ENCODE results near the gene PERM1. TPM values are rescaled to one million over a fixed set of nuclear protein-coding genes. Genes with fewer than 3 reads are reported as not detected.

The PERM1 gene
- total RNA-seq, 2 donors from 2014 or later, result 0.80 to 3.9 TPM

DNA sequence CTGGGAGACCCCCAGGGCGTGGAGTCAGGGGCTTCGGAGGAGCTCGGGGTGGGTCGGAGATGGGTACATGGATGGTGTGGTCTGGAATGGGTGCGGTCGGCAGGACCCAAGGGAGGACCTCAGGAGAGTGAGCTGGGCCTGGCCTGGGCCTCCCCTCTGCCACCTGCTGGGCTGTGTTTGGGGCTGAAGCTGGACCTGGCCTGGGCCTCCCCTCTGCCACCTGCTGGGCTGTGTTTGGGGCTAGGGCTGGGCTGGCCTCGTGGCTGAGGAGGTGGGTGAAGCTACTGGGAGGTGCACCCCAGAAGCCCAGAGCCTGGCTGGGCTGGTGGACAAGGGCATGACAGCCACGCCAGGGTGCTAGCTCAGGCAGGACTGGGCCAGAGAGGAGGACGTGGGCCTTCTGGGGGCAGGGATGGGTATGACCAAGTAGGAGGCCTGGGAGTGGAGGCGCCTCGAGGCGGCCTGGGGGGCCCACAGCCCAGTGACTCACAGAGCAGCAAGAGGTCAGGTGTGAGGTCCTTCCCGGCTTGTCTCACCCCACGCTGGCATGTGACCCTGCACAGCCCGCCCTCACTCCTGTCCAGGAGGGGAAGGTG lies 43.7 kb downstream of the PERM1 start:
- H3K27ac ChIP-seq, result no peak overlapping the region
- H3K27me3 ChIP-seq (replicated peaks; ENCODE audit: insufficient read depth), result no peaks in the 10 kb centered on the region
- intact Hi-C loops (cut with DNase I), result no loop called here
- 70% methylated on average over 15 of the region's 15 CpGs for WGBS
- no peak overlapping the region for H3K4me3 ChIP-seq
- H3K4me1 ChIP-seq (replicated peaks), result peaks cover 28% of the 10 kb centered on the region
- TF ChIP-seq POLR2A (IDR thresholded peaks at IDR 0.05), result no peak
- no peak for TF ChIP-seq POLR2AphosphoS5 (IDR thresholded peaks at IDR 0.05)
- TF ChIP-seq, protein P1, sequence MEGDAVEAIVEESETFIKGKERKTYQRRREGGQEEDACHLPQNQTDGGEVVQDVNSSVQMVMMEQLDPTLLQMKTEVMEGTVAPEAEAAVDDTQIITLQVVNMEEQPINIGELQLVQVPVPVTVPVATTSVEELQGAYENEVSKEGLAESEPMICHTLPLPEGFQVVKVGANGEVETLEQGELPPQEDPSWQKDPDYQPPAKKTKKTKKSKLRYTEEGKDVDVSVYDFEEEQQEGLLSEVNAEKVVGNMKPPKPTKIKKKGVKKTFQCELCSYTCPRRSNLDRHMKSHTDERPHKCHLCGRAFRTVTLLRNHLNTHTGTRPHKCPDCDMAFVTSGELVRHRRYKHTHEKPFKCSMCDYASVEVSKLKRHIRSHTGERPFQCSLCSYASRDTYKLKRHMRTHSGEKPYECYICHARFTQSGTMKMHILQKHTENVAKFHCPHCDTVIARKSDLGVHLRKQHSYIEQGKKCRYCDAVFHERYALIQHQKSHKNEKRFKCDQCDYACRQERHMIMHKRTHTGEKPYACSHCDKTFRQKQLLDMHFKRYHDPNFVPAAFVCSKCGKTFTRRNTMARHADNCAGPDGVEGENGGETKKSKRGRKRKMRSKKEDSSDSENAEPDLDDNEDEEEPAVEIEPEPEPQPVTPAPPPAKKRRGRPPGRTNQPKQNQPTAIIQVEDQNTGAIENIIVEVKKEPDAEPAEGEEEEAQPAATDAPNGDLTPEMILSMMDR (IDR thresholded peaks at IDR 0.05), result peak; percentile 22 to 84 (median 62)
- DNase-seq (ENCODE audit: low spot score), result peak; percentile 44
- H3K9me3 ChIP-seq, result no peaks in the 10 kb centered on the region
- no peaks in the 10 kb centered on the region for H3K36me3 ChIP-seq

DNA sequence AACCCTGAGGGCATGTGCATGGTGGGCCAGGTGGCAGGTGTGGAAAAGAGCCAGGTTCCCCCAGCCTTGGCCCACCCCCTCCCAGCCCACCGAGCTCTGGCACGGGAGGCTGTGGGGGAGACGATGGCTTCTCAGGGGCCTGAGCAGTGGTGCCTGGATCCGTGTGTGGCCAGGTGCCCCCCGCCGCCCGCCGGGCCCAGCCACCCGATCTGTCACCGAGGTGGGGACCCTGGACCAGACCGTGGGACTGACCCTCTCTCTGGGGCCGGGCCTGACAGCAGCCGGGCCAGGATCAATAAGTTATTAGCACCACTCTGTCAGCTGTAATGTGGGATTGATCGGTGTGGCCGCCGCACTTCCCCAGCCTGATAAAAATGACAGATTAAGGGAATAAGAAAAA lies 44.4 kb downstream of the PERM1 start:
- intact Hi-C loops (cut with DNase I), result no loop called here
- DNase-seq (ENCODE audit: low spot score), result no peak
- Histone ChIP-seq H3K36me3 (no peaks in the 10 kb centered on the region), H3K27ac (no peak overlapping the region), H3K4me1 (replicated peaks) (peaks cover 28% of the 10 kb centered on the region), H3K27me3 (replicated peaks; ENCODE audit: insufficient read depth) (no peaks in the 10 kb centered on the region), H3K9me3 (no peaks in the 10 kb centered on the region), H3K4me3 (no peak overlapping the region)
- WGBS, result 91% methylated on average over 16 of the region's 16 CpGs
- TF ChIP-seq POLR2AphosphoS5 (IDR thresholded peaks at IDR 0.05), result no peak
- TF ChIP-seq, protein P1 (IDR thresholded peaks at IDR 0.05), result no peak
- no peak for TF ChIP-seq POLR2A (IDR thresholded peaks at IDR 0.05)

DNA sequence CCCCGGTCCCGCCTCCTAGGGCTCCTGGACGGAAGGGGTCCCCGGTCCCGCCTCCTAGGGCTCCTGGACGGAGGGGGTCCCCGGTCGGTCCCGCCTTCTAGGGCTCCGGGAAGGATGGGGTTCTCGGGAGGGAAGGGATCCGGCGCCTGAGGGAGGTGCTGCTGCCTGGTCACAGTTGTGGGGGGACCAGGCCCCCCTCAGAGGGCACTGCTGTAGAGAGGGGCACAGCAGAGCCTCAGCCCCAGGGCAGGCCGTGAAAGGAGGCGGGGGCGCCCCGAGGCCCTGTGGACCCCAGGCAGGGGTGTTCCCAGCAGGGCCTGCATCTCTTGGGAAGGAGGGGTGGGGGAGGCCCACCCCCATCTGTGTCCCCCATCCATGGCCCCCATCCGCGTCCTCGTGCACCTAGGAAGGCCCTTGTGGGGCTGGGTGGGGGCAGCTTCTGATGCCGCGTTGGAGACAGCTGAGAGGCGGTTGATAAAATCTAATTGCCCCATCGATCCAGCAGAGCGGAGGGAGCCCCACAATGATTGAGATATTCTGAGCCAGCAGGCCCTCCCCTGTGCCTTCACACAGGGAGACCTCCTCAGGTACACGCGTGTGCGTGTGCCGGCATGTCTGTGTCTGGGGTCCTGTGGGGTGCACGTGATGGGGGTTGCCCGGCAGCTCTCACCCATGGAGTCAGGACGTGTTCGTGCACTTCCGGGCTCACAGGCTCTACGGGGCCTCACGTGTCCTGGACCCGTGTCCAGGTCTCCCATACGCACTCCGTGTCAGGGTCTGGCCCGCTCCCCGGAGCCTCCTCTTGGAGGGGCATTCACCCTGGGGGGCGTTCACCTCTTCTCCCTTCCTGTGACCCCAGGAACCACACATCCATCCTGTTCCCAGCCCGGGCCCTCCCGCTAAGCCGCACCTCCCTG lies 45.3 kb downstream of the PERM1 start:
- TF ChIP-seq POLR2AphosphoS5 (IDR thresholded peaks at IDR 0.05), result no peak
- TF ChIP-seq, protein P1 (IDR thresholded peaks at IDR 0.05), result no peak
- TF ChIP-seq POLR2A (IDR thresholded peaks at IDR 0.05), result no peak
- 76% methylated on average over 36 of the region's 45 CpGs for WGBS
- Histone ChIP-seq H3K9me3 (no peaks in the 10 kb centered on the region), H3K36me3 (no peaks in the 10 kb centered on the region), H3K27ac (no peak overlapping the region), H3K4me1 (replicated peaks) (peaks cover 19% of the 10 kb centered on the region), H3K4me3 (no peak overlapping the region), H3K27me3 (replicated peaks; ENCODE audit: insufficient read depth) (no peaks in the 10 kb centered on the region)
- intact Hi-C loops (cut with DNase I), result no loop called here
- no peak for DNase-seq (ENCODE audit: low spot score)

DNA sequence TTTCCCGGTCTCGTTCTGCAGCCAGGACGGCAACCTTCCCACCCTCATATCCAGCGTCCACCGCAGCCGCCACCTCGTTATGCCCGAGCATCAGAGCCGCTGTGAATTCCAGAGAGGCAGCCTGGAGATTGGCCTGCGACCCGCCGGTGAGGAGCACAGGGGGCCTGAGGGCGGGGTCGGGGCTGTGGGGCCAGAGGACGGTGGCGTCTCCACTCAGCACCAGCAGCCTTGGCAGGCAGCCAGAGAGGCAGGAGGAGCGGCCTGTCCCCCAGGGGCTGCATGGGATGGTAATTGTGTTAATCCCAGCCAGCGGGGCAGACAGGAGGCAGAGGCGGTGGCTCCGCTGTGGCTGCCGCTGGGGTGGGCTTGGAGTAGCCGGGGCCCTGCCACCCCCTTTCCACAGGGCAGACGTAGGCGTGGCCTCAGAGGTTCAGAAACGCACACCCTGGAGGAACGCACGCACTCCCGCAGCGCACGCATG lies 46.1 kb downstream of the PERM1 start:
- Histone ChIP-seq H3K9me3 (no peaks in the 10 kb centered on the region), H3K4me3 (no peak overlapping the region), H3K27me3 (replicated peaks; ENCODE audit: insufficient read depth) (no peaks in the 10 kb centered on the region), H3K36me3 (no peaks in the 10 kb centered on the region), H3K27ac (no peak overlapping the region), H3K4me1 (replicated peaks) (peaks cover 16% of the 10 kb centered on the region)
- intact Hi-C loops (cut with DNase I), result no loop called here
- no peak for DNase-seq (ENCODE audit: low spot score)
- WGBS, result 27% methylated on average over 20 of the region's 30 CpGs
- TF ChIP-seq POLR2AphosphoS5 (IDR thresholded peaks at IDR 0.05) (no peak), POLR2A (IDR thresholded peaks at IDR 0.05) (no peak)
- TF ChIP-seq, protein P1 (IDR thresholded peaks at IDR 0.05), result no peak

Data from prostate gland (tissue), 2 donors.